K562 (cell line): Measurements from ENCODE around the gene GLB1L. TPM values are rescaled to one million over a fixed set of nuclear protein-coding genes. Genes with fewer than 3 reads are reported as not detected.
A peak's percentile ranks its signal among the peaks of the same experiment; 100 is the strongest.

Experiments
- ARID1B ChIP-seq: fragments of 450-650 bp; IDR thresholded peaks from 2 replicates; pipeline ENCODE4 v1.6.1; 2016; ENCODE audit warnings: antibody characterized with exemption, mild to moderate bottlenecking, inconsistent platforms
- ELF4 ChIP-seq: fragments of 450-650 bp; formaldehyde crosslinking; IDR thresholded peaks from 2 replicates; pipeline ENCODE4 v1.4.0; 2022; ENCODE audit warnings: missing genetic modification characterization
- ETV6 ChIP-seq, 3 experiments: fragments of 150-350 bp in 1 of 3; sonication (generic) in 1 of 3; formaldehyde crosslinking in 1 of 3; IDR thresholded peaks; 2 replicates each; pipeline versions ENCODE4 v1.6.1 to v1.8.0; 2014 to 2022; ENCODE audit warnings: borderline replicate concordance in 2 of 3, low read depth in 2 of 3, antibody characterized with exemption in 1 of 3, low read length in 1 of 3, mild to moderate bottlenecking in 1 of 3, missing genetic modification reagents in 1 of 3
- HINFP ChIP-seq: fragments of 450-650 bp; conservative IDR thresholded peaks from 2 replicates; pipeline ENCODE4 v1.6.1; 2016; ENCODE audit warnings: missing genetic modification characterization, low read depth, mild to moderate bottlenecking, control low read depth, missing compliant biosample characterization
- HOMEZ ChIP-seq: fragments of 250-450 bp; sonication (Bioruptor Pico); IDR thresholded peaks from 2 replicates; pipeline ENCODE4 v1.4.0; 2020; ENCODE audit warnings: mild to moderate bottlenecking, moderate library complexity
- MEIS2 ChIP-seq: fragments of 450-650 bp; IDR thresholded peaks from 2 replicates; pipeline ENCODE4 v1.6.1; 2014; ENCODE audit warnings: mild to moderate bottlenecking; ENCODE audit not compliant: partially characterized antibody
- PHF8 ChIP-seq: fragments of 200-600 bp; sonication (generic); IDR thresholded peaks from 2 replicates; pipeline ENCODE4 v1.6.1; 2012; ENCODE audit warnings: mixed run types, mild to moderate bottlenecking, inconsistent platforms, low read length, moderate library complexity, borderline replicate concordance
- RBM15 ChIP-seq: fragments of 200-400 bp; formaldehyde crosslinking; IDR thresholded peaks from 2 replicates; pipeline ENCODE4 v1.6.1; 2018; ENCODE audit warnings: mild to moderate bottlenecking, low read length, moderate library complexity; ENCODE audit not compliant: insufficient read depth
- TEAD2 ChIP-seq: fragments of 450-650 bp; IDR thresholded peaks from 2 replicates; pipeline ENCODE4 v1.6.1; 2016; ENCODE audit warnings: missing genetic modification characterization, control low read depth, missing compliant biosample characterization
- TFAM ChIP-seq: fragments of 250-450 bp; sonication (Bioruptor Pico); conservative IDR thresholded peaks from 2 replicates; pipeline ENCODE4 v1.5.0; 2021; ENCODE audit warnings: mild to moderate bottlenecking, moderate library complexity
- TFAP4 ChIP-seq: sonication (generic); formaldehyde crosslinking; IDR thresholded peaks from 2 replicates; pipeline ENCODE4 v1.8.0; 2022; ENCODE audit warnings: missing genetic modification reagents, mild to moderate bottlenecking, moderate library complexity, borderline replicate concordance
- VEZF1 ChIP-seq: fragments of 200-800 bp; sonication (Bioruptor generic); IDR thresholded peaks from 2 replicates; pipeline ENCODE4 v1.6.1; 2017; ENCODE audit warnings: missing genetic modification characterization, missing compliant biosample characterization
- ZBTB12 ChIP-seq: fragments of 250-450 bp; sonication (Bioruptor Pico); IDR thresholded peaks from 2 replicates; pipeline ENCODE4 v1.4.0; 2020
- ZNF449 ChIP-seq: fragments of 250-450 bp; sonication (Bioruptor Pico); IDR thresholded peaks from 2 replicates; pipeline ENCODE4 v1.8.0; 2022; ENCODE audit warnings: moderate library complexity, mild to moderate bottlenecking, inconsistent platforms
- polyA plus RNA-seq, 8 experiments: library from polyadenylated mRNA; depleted of rRNA in 4 of 8; stranded (reverse) in 5 of 8; unstranded in 3 of 8; fragments of >200 nt; fragmentation: Nextera tagmentation in 2 of 8; fragmentation: Illumina TruSeq in 1 of 8; extraction: Ambion mirVana in 2 of 8; extraction: Trizol in 1 of 8; gene quantifications; 2 replicates each; pipeline versions ENCODE4 v1.2.1 to v1.2.3, GENCODE V29; 2011 to 2014; ENCODE audit warnings: inconsistent platforms in 1 of 8, missing spikeins in 1 of 8
- total RNA-seq, 7 experiments: library from RNA; depleted of rRNA in 6 of 7; stranded (reverse); fragments of >200 nt in 6 of 7; fragmentation: Illumina TruSeq in 2 of 7; extraction: Trizol in 2 of 7; gene quantifications; 2 replicates each; pipeline versions ENCODE4 v1.2.1 to v1.2.3, GENCODE V29; 2011 to 2021; ENCODE audit warnings: low replicate concordance in 1 of 7

GLB1L gene
- total and polyA plus RNA-seq, 9 of the 15 experiments (the other 6 are each of a cell fraction or from before 2014, with no cell fraction given), result 0.42 to 2.9 (median 2.5) TPM

- TF ChIP-seq HOMEZ (no peak), ELF4 (CRISPR knock-in tag) (no peak), HINFP (tag) (no peak), MEIS2 (no peak), VEZF1 (peak; percentile 73), RBM15 (no peak), ZNF449 (CRISPR knock-in tag) (no peak), ZBTB12 (no peak), TEAD2 (tag) (no peak), ARID1B (no peak), TFAP4 (peak; percentile 82), TFAM (CRISPR knock-in tag) (no peak), PHF8 (peak; percentile 80; the same call in 1 of the 2 replicates), ETV6 (IDR thresholded peaks at IDR 0.05; ENCODE audit: borderline replicate concordance in 1 of 2, low read depth in 2 of 2, low read length in 1 of 2) (no peak), ETV6 (CRISPR knock-in tag; IDR thresholded peaks at IDR 0.05; ENCODE audit: borderline replicate concordance) (no peak)
These were observed 49.4 kb upstream of the GLB1L start (continued) for GRCh38 chr2:219294356-219295351.
